ENCODE results near the gene RSPH4A.

GRCh38 chr6:116570856-116571682, 45.2 kb upstream of the RSPH4A start, which contains the start of gene RWDD1:
- peak in 4 of 5 experiments; percentile 16 to 33 (median 24) for TF ChIP-seq CTCF (IDR thresholded peaks at IDR 0.05 in 4 of 5, conservative IDR thresholded peaks at IDR 0.05 in 1 of 5)
- TF ChIP-seq POLR2A (IDR thresholded peaks at IDR 0.05): peak; percentile 76 to 77
